CD4-positive, alpha-beta T cell treated with Interleukin-15 for 4 hours (primary cell): ENCODE measurements around the gene PXDN.
"Not testable (repeated sequence)": the region's sequence is repeated elsewhere in the genome, so short reads cannot be mapped to it uniquely, and the experiment has no call there.

Experiments used
- DNase-seq: peaks from one replicate; pipeline ENCODE4 v3.0.0-alpha.2; 2020; ENCODE audit warnings: low spot score

Gene PXDN

DNA sequence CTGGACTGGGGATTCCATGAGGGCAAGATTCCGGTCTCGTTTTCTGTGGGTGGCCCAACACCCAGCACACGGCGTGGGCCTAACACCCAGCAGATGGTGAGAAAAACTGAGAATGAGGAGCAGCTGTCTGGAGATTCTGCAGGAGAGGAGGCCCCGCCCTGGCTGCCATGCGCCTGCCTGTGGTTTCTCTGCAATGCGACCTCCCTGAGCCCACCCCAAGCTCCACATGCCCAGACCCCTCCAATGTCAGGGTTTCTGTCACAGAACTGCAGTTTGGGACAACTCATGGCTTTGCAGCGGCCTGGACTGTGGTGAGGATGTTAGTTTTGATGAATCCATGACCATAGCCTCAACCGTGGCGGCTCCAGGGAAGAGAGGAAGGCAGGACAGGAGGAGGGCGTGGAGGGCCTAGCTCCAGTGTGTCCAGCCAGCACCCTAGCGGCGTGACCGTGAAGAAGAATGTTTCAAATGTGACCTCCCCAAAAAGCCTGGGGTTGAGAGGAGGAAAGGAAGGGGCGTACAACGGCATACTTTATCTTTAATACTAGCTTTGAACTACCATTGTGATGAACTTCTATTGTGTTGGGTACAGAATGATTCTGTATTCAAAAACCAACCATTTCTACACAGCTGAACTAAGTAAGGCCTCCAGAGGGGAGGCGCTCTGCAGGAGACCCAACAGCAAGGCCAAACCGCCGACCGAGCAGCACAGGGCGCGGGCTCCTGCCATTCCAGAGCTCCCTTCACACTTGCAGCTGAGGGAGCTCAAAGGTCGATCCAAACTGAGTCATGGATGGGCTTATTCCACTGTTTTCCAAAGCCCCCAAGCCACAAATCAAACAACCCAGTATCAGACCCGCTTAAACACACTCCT, 3.4 kb downstream of the PXDN start:
- no peak for DNase-seq

DNA sequence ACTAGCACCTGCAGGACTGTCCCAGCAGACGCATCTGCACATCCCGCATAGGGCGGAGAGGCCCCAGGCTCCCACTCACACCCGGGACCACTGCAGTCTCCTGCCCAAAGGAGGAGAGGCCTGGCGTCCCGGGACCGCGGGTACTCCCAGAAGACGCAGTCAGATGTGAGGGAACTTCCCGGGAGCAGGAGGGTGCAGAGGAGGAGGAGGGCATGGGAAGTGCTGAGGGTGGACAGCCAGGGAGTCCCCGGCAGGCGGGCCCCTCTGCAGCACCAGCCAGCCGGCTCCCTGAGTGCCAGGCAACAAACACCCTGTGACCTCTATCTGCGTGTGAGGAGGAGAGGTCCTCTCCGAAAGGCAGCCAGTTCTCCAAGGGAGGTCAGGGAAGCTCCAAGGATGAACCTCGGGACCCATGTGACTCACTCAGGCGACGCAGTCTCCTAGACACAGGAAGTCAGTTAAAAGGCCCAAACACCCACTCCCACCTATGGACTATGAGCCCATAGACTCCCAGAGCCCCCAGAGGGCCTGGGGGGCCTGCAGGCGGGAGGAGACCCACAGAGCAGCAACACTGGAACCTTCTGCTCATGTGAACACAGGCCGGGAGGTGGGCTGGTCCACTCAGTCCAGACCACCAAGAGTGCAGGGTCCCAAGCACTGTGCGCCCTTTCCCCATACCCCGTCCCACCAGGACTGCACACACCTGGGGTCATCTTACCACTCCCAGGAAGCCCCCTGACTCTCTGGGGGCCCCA, 4.2 kb downstream of the PXDN start:
- no peak for DNase-seq

DNA sequence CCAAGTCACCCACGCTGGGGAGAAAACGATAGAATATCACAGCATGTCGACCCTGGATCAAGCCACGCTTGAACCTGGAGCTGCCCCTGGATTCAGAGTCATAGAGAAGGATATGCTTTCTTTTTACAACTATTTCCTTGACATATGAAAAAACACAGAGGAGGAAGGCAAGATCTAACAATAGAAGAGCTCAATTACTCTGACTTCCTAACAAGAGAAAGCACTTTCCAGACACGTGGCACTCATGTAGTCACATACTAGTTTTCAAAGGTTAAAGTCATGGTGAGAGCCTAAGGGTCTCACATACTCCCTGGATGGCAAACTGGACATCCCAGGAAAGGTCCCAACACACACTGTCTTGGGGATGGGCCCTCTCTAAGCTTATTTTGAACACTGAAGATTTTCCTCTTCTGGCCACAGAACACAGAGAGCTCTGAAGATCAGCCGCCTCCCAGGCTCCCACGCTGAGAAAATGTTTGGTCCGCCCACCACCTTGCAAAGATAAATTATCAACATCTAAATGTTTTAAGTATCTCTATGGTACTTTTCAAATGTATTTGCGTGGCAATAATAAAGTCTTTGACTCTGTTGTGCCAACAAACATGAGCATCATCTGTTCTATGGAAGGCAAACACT, 4.9 kb downstream of the PXDN start:
- no peak for DNase-seq

DNA sequence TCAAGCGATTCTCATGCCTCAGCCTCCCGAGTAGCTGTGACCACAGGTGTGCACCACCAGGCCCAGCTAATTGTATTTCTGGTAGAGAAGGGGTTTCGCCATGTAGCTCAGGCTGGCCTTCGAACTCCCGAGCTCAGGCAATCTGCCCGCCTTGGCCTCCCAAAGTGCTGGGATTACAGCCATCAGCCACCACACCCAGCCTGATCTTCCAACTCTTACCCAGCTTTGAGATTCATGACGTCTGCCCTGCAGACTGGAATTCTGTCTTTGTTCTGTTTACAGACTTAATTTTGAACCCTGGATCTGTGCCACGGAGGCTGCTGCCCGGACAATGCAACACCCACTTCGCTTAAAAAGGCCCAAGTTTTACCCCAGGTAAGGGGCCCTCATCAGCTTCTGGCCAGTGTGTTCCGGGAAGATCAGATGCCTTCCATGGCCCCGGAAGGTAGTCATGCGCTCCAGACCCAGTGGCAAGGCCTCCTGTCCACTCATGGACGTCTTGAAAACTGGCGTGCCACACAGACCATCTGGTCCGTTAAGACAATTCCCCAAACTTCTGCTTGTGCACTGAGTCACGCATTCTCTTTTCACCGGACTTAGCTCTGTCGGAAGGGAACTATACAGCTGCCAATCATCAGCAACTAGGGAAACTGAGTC, 5.5 kb downstream of the PXDN start:
- DNase-seq, result no peak

DNA sequence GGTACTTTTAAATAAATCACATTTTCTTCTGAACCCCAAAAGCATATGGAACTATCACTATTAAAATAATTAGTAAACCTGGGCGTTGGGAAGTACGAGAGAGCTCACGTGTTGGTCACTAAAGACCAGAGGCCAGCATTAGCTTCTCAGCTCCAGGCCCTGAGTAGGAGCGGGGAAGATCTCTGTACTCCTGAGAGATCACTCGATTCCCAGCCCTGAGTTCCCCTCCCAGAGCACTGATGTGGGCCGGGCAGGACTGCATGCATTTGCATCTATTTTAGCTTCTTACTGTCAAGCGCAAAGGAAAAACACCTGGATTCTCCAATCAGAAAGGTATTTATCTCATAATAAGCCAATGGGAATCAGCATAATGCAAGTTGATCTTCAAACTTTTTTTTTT, 6.2 kb downstream of the PXDN start:
- no peak for DNase-seq

DNA sequence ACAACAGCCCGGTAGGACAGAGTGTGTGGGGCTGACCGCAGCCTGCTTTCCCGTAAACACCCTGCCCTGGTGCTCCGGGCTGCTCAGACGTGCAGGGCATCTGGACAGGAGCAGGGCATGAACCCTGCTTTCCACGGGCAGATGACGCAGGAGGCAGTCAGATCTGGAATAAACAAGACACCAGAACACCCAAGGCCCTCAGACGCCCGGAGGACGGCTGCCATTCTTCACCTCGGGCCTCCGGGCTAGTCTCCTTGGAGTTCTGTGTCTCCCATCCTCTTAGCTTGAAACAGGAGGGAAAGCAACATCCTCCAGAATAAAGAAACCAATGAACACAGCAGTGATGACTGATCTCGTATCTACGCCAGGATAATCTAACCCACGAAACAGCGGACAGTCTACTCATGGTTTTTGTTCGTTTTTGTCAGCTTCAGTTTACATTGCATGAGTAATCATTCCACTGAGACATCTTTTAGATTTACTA, 7.3 kb downstream of the PXDN start:
- no peak for DNase-seq

DNA sequence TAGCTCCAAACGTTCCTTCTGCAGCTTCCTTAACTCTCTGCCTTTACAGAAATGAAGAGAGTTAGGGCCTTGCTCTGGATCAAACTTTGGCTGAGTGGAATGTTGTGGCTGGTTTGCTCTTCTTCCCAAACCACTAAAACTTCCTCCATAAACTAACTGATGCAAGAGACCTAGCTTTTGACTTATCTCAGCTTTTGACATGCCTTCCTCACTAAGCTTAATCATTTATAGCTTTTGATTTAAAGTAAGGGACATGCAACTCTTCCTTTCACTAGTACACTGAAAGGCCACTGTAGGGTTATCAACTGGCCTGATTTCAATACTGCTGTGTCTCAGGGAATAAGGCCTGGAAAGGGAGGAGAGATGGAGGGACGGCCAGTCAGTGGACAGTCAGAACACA, 8.3 kb downstream of the PXDN start:
- no peak for DNase-seq

DNA sequence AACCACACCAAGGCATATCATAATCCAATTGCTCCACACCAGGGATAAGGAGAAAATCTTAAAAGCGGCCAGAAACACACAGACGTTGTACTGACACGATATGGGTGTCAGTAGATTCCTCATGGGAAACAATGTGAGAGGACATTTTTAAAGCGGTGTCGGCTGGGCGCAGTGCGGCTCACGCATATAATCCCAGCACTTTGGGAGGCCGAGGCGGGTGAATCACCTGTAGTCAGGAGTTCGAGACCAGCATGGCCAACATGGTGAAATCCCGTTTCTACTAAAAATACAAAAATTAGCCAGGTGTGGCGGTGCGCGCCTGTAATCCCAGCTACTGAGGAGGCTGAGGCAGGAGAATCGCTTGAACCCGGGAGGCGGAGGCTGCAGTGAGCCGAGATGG, 11.0 kb downstream of the PXDN start:
- not testable (repeated sequence) for DNase-seq

DNA sequence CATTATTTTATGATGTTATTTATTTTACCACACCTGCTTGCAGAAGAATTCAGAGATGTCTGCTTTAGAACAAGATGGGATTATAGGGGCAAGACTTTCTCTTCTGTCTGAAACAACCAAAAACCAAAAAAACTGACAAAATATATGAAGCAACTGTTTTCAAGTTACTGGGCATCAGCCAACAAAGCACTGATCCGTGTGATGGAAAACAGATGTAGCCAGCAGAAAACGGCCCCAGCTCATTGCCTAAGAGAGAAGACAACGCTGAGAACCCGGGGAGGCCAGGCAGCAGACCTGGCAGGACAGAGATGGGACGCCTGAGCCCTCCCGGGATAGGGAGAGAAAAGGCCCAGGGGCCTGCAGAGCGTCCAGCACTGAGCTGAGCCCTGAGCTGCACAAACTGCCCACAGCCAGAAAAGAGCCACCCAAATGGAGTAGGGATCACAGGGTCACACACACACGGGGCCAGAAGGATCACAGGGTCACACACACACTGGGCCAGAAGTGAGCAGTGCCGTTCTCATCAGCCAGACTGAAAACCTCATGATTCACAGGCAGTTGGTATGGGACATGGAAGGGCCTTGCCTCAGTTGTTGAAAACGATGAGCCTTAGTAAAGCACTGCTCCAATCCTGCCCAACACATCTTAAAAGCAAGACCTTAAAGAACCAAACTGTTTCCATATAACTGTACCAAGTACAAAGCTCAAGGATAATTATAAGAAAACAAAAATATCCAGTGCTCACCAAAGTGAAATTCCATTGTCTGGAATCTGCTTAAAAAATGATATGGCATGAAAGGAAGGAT, 12.1 kb downstream of the PXDN start:
- DNase-seq, result no peak

DNA sequence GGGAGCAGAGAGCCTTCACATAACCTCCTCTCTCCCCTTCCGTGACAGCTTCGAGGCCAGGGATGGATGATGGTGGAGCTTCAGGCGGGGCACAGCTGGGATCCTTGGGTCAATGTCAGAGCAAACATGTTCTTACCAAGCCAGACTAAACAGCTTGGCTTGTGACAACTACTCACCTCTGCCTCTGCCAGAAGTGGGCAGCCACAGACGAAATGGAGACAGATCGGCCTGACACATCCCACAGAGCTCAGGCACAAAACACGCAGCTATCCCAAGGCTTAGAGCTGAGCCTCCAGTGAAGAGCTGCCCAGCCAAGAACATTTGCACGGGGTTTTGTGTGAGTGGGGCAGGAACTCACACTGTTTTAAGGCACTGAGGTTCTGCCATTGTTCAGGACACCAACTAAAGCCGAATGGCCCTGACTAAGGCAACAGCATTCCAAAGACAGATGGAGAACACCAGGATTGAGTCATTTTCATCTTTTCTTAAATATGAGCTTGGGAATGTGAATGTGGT, 12.8 kb downstream of the PXDN start:
- no peak for DNase-seq

DNA sequence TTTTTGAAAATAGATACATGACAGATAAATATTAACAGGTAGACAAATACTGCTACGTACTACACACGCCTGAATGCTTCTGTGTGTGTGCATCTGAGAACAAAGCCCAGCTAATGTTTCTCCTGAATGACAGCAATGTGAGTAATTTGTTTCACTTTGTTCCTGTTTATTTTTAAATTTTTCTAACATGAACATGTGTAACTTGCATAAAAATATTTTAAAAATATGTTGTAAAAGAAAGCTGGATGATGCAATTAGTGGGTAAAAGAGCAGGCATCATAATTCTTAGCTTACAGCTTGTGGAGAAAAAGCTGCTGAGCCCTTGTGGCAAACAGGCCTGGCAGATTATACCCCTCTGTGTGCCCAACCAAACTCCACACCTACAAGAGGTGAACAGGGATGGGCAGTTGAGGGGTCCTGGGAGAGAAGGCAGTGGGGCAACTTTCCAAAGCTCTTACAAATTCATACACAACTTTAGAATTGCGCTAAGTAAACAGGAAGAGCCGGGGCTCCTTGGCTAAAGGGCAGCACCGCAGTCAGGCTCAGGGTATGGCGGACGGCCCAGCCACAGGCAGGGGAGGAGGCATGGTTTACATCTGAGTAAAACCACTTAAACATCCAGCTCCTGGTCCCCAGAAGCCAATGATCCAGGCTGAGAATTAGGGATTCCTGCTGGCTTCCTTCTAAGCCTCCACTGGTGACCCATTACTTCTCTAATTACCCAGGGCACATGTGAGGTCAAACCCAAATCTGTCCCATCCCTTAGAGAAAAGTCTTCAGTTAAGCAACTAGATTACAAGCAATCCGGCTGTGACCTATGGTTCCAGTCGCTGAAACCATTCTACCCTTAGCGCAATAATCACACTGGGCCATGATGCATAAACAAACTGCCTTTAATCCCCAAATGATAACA, 14.0 kb downstream of the PXDN start:
- DNase-seq, result no peak

DNA sequence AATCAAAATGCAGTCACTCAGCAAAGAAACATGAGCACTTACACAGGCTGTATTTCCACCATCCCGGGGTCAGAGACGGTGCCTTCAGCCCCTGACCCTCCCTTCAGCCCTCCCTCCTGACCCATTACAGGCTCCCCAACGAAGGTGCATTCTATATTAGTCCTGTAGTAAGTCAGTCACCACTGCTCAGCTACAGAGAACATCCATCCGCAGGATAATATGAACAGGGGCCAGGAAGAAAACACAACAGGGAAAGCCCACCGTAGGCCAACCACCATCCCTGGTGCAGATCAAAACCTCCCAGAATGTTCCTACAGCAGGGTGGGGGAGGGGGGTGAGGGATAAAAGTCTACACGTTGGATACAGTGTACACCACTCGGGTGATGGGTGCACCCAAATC, 15.1 kb downstream of the PXDN start:
- DNase-seq, result no peak

DNA sequence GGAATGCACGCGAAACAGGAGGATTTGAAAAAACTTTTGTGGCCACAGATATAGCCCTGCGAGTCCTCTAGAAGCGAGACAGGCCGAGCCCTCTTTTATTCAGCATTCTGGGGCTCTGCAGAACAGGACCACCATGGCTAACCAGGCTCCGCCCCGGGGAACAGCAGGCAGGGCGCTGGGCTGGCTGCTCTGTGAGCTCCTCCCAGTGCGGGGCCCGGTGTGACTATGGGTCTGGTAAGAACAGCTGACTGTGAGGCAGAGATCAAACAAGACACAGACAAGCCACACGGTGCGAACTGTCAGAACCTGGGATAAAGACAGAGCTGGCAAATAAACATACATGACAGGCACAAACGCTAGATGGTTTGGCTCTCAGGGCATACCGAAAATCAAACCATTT, 15.5 kb downstream of the PXDN start:
- DNase-seq, result no peak

DNA sequence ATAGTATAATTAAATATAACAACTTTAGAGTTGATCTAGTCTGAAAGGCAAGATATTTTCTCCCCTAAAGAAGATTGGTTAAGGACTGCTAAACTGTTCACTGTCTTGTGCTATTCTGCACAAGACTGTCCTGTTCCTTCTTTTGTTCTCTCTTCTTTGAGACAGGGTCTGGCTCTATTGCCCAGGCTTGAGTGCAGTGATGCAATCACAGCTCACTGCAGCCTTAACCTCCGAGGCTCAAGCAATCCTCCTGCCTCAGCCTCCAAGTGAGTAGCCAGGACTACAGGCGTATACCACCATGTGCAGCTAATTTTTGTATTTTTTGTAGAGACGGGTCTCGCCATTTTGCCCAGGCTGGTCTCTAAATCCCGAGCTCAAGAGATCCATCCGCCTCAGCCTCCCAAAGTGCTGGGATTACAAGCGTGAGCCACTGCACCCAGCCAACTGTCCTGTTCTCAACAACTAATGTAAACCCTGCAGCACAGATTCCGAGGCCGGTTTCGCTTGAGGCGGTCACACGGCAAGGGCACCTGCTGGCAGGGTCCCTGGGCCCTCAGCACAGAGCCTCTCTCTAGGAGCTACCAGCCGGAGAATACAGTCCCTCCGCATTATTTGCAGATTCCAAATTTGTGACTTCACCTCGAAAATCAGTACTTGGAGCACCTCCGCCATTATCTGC, 16.4 kb downstream of the PXDN start:
- no peak for DNase-seq

DNA sequence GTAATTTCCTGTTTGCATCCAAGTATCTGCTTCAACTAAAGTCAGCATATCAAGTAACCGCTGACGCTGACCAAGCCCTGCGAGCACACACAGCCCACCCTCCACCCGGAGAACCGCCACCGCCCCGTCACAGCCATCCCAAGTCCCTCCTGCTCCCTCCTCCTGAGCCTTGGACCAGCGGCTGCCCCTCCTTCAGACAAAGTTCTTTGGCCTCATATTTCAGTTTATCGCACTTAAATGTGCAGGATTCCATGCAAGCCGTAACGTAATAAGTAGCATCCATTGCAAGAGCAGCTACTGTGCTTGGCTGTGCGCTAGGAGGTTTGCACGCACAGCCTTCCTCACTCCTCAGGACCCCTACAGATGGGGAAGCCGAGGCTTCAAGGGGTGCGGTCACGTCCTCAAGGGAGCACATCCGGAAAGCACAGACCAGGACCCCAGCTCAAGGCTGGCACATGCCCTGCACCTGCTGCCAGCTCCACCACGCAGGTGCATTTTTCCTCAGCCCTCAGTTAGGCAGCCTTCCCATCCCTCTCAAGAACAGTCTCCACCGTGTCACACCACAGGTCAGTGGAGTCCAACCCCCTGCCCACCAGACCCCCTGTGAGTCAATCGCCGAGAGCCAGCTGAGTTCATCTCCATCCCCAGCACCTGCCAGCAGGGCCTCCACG, 17.1 kb downstream of the PXDN start:
- DNase-seq, result no peak

DNA sequence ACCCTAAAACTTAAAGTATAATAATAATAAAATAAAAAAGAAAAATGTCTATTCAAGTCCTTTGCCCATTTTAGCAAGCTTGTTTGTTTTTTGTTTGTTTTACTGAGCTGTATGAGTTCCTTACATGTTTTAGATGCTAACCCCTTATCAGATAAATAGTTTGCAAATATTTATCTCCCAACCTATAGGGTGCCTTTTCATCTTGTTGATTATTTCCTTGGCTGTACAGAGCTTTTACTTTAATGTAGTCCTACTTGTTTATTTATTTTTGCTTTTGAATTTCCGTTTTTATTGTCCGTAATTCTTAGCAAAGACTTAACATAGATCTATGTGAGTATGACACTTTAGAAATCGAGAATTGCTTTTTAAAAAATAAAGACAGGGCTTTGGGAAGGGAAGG, 17.8 kb downstream of the PXDN start:
- no peak for DNase-seq

DNA sequence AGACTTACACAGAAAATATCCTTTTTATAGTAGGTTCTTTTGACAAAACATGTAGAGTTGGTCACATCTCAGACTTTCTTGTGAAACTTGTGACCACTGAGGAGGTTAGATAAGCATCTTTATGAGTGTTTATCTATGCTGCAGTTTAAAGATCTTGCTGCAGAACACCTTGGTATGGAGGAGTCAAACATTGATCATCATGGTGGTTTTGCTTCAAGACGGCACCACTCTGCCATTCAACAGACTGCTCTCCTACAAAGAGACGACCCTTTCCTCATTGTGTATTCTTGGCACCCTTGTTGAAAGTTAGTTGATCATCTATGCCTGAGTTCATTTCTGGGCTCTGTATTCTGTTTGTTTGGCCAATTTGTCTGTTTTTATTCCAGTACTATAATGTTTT, 20.0 kb downstream of the PXDN start:
- not testable (repeated sequence) for DNase-seq

DNA sequence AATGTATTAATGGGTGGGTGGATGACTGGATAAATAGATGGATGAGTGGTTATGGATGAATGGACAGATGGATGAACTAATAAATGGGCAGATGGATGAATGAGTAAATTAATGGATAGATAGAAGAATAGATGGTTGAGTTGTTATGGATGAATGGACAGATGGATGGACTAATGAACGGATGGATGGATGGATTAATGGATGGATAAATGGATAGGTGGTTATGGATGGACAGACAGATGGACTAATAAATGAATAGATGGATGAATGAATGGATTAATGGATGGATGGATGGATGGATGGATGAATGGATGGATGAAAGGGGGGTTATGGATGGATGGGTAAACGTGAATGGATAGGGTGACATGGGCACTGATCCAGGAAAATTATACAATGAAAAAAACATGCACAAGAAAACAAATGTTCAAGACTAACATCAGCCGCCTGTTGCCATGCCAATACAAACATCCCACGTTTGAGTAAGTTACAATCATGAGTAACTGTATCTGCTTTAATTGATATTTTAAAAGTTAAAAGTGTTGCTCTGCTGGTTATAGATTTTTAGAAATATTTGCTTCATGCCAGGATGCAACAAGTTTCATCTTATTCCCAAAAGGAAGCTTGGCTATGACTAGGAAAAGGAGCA, 20.8 kb downstream of the PXDN start:
- no peak for DNase-seq
